ENCODE data around the gene CLIC1. TPM values are rescaled to one million over a fixed set of nuclear protein-coding genes. Genes with fewer than 3 reads are reported as not detected.

CLIC1 gene
- total and polyA plus RNA-seq, 12 donors: 109 to 426 (median 217) TPM

GRCh38 chr6:31702405-31702818 is 33.9 kb downstream of the CLIC1 start:
- peak overlapping the region; percentile 90 to 99 (median 96) for H3K27ac ChIP-seq
- H3K9me3 ChIP-seq (replicated peaks in 1 of 3): no peaks in the 10 kb centered on the region
- no peaks in the 10 kb centered on the region for H3K27me3 ChIP-seq
- 0 to 2% (median 1%) methylated on average over 10 of the region's 10 CpGs for WGBS, 4 donors
- peak overlapping the region; percentile 58 to 84 (median 80) for H3K4me3 ChIP-seq
- TF ChIP-seq POLR2A (IDR thresholded peaks at IDR 0.05) (no peak), CTCF (IDR thresholded peaks at IDR 0.05) (no peak)
- peaks cover 8 to 25% of the 10 kb centered on the region in 2 donors for H3K4me1 ChIP-seq (replicated peaks in 1 of 2)
- intact Hi-C loops (cut with DNase I): no loop called here
- DNase-seq: no peak
- peaks cover 0 to 22% of the 10 kb centered on the region in 2 donors for H3K36me3 ChIP-seq (replicated peaks in 1 of 2)

GRCh38 chr6:31701666-31702404 is 34.5 kb downstream of the CLIC1 start:
- intact Hi-C loops (cut with DNase I): no loop called here
- Histone ChIP-seq H3K4me1 (replicated peaks in 1 of 2) (peaks cover 8 to 25% of the 10 kb centered on the region in 2 donors), H3K27ac (peak overlapping the region in 4 of 5 donors; percentile 22 to 98 (median 93)), H3K27me3 (no peaks in the 10 kb centered on the region), H3K9me3 (replicated peaks in 1 of 3) (no peaks in the 10 kb centered on the region), H3K4me3 (peak overlapping the region in 3 of 4 donors; percentile 78 to 84 (median 82)), H3K36me3 (replicated peaks in 1 of 2) (peaks cover 0 to 27% of the 10 kb centered on the region in 2 donors)
- no peak for TF ChIP-seq CTCF (IDR thresholded peaks at IDR 0.05)
- no peak for TF ChIP-seq POLR2A (IDR thresholded peaks at IDR 0.05)
- peak in 2 of 7 donors; percentile 34 to 83 for DNase-seq
- WGBS, 4 donors: 28 to 31% (median 29%) methylated on average over 7 of the region's 7 CpGs

GRCh38 chr6:31700740-31701401 is 35.5 kb downstream of the CLIC1 start:
- TF ChIP-seq CTCF (IDR thresholded peaks at IDR 0.05): no peak
- no peak for TF ChIP-seq POLR2A (IDR thresholded peaks at IDR 0.05)
- intact Hi-C loops (cut with DNase I): no loop called here
- no peak for DNase-seq
- WGBS, 4 donors: 89 to 94% (median 91%) methylated on average over 5 of the region's 5 CpGs
- H3K4me1 ChIP-seq (replicated peaks in 1 of 2): peaks cover 8 to 25% of the 10 kb centered on the region in 2 donors
- no peak overlapping the region for H3K4me3 ChIP-seq
- no peak overlapping the region for H3K27ac ChIP-seq
- H3K36me3 ChIP-seq (replicated peaks in 1 of 2): peaks cover 0 to 37% of the 10 kb centered on the region in 2 donors
- H3K9me3 ChIP-seq (replicated peaks in 1 of 3): no peaks in the 10 kb centered on the region
- no peaks in the 10 kb centered on the region for H3K27me3 ChIP-seq

- intact Hi-C loops (cut with DNase I): no loop called here
Measured at GRCh38 chr6:31697555-31697954, 38.8 kb downstream of the CLIC1 start.

More at GRCh38 chr6:31697555-31697954, 38.8 kb downstream of the CLIC1 start:
- no peak overlapping the region for H3K27ac ChIP-seq
- H3K4me1 ChIP-seq (replicated peaks in 1 of 2): peaks cover 8 to 20% of the 10 kb centered on the region in 2 donors
- peaks cover 0 to 69% of the 10 kb centered on the region in 2 donors for H3K36me3 ChIP-seq (replicated peaks in 1 of 2)
- H3K4me3 ChIP-seq: no peak overlapping the region
- WGBS, 4 donors: 65 to 67% (median 66%) methylated on average over 3 of the region's 3 CpGs
- TF ChIP-seq CTCF (IDR thresholded peaks at IDR 0.05) (no peak), POLR2A (IDR thresholded peaks at IDR 0.05) (no peak)
- DNase-seq: no peak
- no peaks in the 10 kb centered on the region for H3K27me3 ChIP-seq
- no peaks in the 10 kb centered on the region for H3K9me3 ChIP-seq (replicated peaks in 1 of 3)
